ENCODE measurements around the gene GFER.
A peak's percentile ranks its signal among the peaks of the same experiment; 100 is the strongest.

Gene GFER

DNA sequence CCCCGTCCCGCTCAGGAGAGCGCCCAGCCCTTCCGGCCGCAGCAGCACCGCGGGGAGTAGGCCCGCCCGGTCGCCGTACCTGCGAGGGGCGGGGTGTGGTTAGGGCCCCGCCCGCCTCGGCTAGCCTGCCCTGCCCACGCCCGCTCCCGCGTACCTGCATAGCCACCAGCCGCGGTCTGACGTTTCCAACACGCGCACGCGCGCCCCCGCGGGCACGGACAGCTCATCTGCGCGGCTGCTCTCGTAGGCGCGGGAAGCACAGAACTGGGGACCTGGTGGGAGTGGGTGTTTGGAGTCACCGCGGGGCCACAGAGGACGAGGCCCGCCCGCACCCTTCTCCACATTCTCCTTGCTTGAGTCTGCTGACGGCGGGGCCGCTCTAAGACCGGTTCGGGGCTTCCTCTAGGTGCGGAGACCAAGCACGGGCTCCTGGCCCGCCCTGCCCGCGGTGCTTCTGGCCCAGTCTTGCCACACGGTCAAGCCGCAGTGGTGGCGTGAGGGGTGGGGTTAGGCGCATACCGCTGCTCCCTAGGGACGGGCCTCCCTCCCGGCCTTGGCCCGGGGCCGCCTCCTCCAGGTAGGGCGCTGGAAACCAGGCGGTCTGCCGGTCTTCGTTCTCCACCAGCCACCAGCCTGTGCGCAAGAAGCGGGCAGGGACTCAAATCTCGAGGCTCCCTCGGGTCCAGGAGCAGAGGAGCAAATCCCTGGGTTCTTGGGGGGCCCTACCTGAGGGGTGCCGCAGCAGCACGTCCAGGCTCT is 4.5 kb upstream of the GFER start:
- peak overlapping the region; percentile 7; the same call in 1 of the 2 replicates for H3K4me3 ChIP-seq (ENCODE audit: low read depth, low read length)
- TF ChIP-seq ZNF660 (tag by site-specific recombination; IDR thresholded peaks at IDR 0.05) (no peak), KLF8 (tag by site-specific recombination; IDR thresholded peaks at IDR 0.05) (peak; percentile 32; the same call in 1 of the 2 replicates), KLF1 (tag by site-specific recombination; IDR thresholded peaks at IDR 0.05) (peak; percentile 16; the same call in 1 of the 2 replicates), ZNF214 (tag by site-specific recombination; IDR thresholded peaks at IDR 0.05; ENCODE audit: borderline replicate concordance) (no peak)
- POLR2A ChIA-PET, result interaction anchor here (0.6 to 10.1 kb wide), 5 partner anchors 14 to 197 kb away, joined by 3 to 76 read pairs (median 4); partner anchors contain the start of genes MSRB1, NUBP2, RPS2 and SPSB3
- peaks cover 4% of the 10 kb centered on the region; the same call in 1 of the 2 replicates for H3K4me1 ChIP-seq (ENCODE audit: control insufficient read depth, insufficient read depth, low read length)
- no peak overlapping the region for H3K27ac ChIP-seq (ENCODE audit: extremely low read depth, low read depth, low read length)
- peaks cover 0 to 54% of the 10 kb centered on the region in 2 experiments; a peak in 1 of 3 replicates for H3K36me3 ChIP-seq (ENCODE audit: control insufficient read depth in 2 of 2, insufficient read depth in 1 of 2, low read length in 2 of 2)
- CTCF ChIA-PET, result interaction anchor here (0.6 to 0.7 kb wide), 2 partner anchors 8 to 115 kb away, joined by 3 to 6 read pairs; no protein-coding TSS in a partner anchor
- no peaks in the 10 kb centered on the region for H3K9me3 ChIP-seq (ENCODE audit: control insufficient read depth, insufficient read depth, low read depth, low read length)

DNA sequence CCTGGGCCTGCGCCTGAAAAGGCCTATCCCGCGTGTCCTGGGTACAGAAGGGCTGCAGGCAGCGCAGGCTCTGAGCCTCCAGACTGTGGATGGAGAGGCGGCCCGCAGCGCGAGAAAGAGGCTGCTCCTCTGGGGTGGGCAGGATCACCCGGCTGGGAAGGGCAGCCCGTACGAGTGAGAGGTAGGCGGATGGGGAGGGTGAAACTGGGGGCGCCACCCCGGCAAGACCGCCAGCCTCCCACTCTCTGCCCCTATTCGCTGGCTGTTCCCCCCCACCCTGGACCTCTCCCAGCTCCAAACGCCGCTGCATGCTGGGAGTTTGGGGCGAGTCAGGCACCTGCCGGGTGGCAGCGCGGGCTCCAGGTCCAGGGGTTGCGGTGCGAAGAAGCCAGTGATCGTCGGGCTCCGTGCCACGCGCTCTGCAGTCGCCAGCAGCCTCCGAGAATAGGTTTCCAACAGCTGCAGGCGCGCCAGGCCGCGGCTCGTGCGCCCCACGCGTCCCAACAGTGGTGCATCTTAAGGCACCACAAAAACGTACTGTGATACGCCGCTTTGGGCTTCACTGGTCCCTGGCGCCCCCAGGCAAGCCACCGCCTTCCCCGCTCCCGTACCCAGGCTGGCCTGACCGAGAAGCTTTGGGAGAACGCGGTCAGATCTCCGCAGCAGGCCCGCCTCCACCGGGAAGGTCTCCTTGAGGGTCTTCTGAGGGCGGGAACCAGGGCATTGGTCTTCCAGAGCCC is 3.8 kb upstream of the GFER start:
- ChIA-PET POLR2A (interaction anchor here (1.3 to 10.1 kb wide), 3 partner anchors 15 to 198 kb away, joined by 3 to 76 read pairs (median 3); partner anchors contain the start of genes MSRB1, NUBP2, RPS2 and SPSB3), CTCF (interaction anchor here (0.5 to 0.8 kb wide), 2 partner anchors 14 to 118 kb away, joined by 3 to 4 read pairs; no protein-coding TSS in a partner anchor)
- H3K4me3 ChIP-seq (ENCODE audit: low read depth, low read length), result no peak overlapping the region
- peaks cover 7% of the 10 kb centered on the region; the same call in 1 of the 2 replicates for H3K4me1 ChIP-seq (ENCODE audit: control insufficient read depth, insufficient read depth, low read length)
- H3K9me3 ChIP-seq (ENCODE audit: control insufficient read depth, insufficient read depth, low read depth, low read length), result no peaks in the 10 kb centered on the region
- TF ChIP-seq, protein P1, sequence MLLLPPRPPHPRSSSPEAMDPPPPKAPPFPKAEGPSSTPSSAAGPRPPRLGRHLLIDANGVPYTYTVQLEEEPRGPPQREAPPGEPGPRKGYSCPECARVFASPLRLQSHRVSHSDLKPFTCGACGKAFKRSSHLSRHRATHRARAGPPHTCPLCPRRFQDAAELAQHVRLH (tag by site-specific recombination; IDR thresholded peaks at IDR 0.05), result no peak
- TF ChIP-seq OVOL3 (tag by site-specific recombination; IDR thresholded peaks at IDR 0.05) (no peak), EGR2 (tag by site-specific recombination; IDR thresholded peaks at IDR 0.05; ENCODE audit: low read depth) (peak; percentile 49), ZNF37A (tag by site-specific recombination; IDR thresholded peaks at IDR 0.05) (no peak), ZFHX2 (tag by site-specific recombination; conservative IDR thresholded peaks at IDR 0.05) (peak; percentile 29), ZNF521 (tag by site-specific recombination; IDR thresholded peaks at IDR 0.05) (no peak), KLF1 (tag by site-specific recombination; IDR thresholded peaks at IDR 0.05) (0 out of 2 replicates have a peak, but pooled peaks have one; percentile 13)
- peaks cover 0 to 47% of the 10 kb centered on the region in 2 experiments; a peak in 1 of 3 replicates for H3K36me3 ChIP-seq (ENCODE audit: control insufficient read depth in 2 of 2, insufficient read depth in 1 of 2, low read length in 2 of 2)
- no peak overlapping the region for H3K27ac ChIP-seq (ENCODE audit: extremely low read depth, low read depth, low read length)

DNA sequence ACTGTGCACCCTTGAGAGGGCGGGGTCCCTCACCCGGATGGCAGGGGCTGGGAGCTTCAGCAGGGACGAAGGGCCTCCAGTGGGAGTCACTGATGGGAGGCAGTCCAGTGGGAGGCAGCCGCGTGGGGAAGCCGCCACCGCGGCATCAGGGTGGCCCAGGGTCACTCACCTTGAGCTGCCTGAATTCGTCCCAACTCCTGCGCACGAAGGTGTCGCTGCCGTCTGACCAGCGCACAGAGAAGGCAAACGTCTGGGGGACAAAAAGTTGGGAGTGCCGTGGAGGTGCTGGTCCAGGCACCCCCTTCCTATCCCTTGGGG is 3.3 kb upstream of the GFER start:
- POLR2A ChIA-PET, result interaction anchor here (1.3 to 10.1 kb wide), 3 partner anchors 15 to 174 kb away, joined by 3 to 76 read pairs (median 8); partner anchors contain the start of genes MSRB1, RPS2 and TRAF7
- H3K4me1 ChIP-seq (ENCODE audit: control insufficient read depth, insufficient read depth, low read length), result peaks cover 7% of the 10 kb centered on the region; the same call in 1 of the 2 replicates

More for the DNA sequence above, 3.3 kb upstream of the GFER start:
- Histone ChIP-seq H3K4me3 (ENCODE audit: low read depth, low read length) (no peak overlapping the region), H3K36me3 (ENCODE audit: control insufficient read depth in 2 of 2, insufficient read depth in 1 of 2, low read length in 2 of 2) (peaks cover 0 to 47% of the 10 kb centered on the region in 2 experiments; a peak in 1 of 3 replicates), H3K27ac (ENCODE audit: extremely low read depth, low read depth, low read length) (no peak overlapping the region), H3K9me3 (ENCODE audit: control insufficient read depth, insufficient read depth, low read depth, low read length) (no peaks in the 10 kb centered on the region)
- CTCF ChIA-PET, result interaction anchor here (0.5 to 0.8 kb wide), 3 partner anchors 15 to 118 kb away, joined by 3 to 4 read pairs (median 3); no protein-coding TSS in a partner anchor
- no peak for TF ChIP-seq KLF1 (tag by site-specific recombination; IDR thresholded peaks at IDR 0.05)
- TF ChIP-seq HOXA7 (CRISPR knock-in tag; IDR thresholded peaks at IDR 0.05; ENCODE audit: borderline replicate concordance), result no peak
- TF ChIP-seq ZBTB48 (tag by site-specific recombination; IDR thresholded peaks at IDR 0.05), result no peak
- TF ChIP-seq ZNF529 (tag by site-specific recombination; IDR thresholded peaks at IDR 0.05; ENCODE audit: insufficient replicate concordance), result no peak
- no peak for TF ChIP-seq ZFHX2 (tag by site-specific recombination; conservative IDR thresholded peaks at IDR 0.05)
- TF ChIP-seq, protein P2, sequence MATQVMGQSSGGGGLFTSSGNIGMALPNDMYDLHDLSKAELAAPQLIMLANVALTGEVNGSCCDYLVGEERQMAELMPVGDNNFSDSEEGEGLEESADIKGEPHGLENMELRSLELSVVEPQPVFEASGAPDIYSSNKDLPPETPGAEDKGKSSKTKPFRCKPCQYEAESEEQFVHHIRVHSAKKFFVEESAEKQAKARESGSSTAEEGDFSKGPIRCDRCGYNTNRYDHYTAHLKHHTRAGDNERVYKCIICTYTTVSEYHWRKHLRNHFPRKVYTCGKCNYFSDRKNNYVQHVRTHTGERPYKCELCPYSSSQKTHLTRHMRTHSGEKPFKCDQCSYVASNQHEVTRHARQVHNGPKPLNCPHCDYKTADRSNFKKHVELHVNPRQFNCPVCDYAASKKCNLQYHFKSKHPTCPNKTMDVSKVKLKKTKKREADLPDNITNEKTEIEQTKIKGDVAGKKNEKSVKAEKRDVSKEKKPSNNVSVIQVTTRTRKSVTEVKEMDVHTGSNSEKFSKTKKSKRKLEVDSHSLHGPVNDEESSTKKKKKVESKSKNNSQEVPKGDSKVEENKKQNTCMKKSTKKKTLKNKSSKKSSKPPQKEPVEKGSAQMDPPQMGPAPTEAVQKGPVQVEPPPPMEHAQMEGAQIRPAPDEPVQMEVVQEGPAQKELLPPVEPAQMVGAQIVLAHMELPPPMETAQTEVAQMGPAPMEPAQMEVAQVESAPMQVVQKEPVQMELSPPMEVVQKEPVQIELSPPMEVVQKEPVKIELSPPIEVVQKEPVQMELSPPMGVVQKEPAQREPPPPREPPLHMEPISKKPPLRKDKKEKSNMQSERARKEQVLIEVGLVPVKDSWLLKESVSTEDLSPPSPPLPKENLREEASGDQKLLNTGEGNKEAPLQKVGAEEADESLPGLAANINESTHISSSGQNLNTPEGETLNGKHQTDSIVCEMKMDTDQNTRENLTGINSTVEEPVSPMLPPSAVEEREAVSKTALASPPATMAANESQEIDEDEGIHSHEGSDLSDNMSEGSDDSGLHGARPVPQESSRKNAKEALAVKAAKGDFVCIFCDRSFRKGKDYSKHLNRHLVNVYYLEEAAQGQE (tag by site-specific recombination; IDR thresholded peaks at IDR 0.05), result no peak
- TF ChIP-seq, protein P3, sequence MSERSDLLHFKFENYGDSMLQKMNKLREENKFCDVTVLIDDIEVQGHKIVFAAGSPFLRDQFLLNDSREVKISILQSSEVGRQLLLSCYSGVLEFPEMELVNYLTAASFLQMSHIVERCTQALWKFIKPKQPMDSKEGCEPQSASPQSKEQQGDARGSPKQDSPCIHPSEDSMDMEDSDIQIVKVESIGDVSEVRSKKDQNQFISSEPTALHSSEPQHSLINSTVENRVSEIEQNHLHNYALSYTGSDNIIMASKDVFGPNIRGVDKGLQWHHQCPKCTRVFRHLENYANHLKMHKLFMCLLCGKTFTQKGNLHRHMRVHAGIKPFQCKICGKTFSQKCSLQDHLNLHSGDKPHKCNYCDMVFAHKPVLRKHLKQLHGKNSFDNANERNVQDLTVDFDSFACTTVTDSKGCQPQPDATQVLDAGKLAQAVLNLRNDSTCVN (tag by site-specific recombination; optimal IDR thresholded peaks at IDR 0.05), result no peak
- no peak for TF ChIP-seq SCRT1 (tag by site-specific recombination; IDR thresholded peaks at IDR 0.05; ENCODE audit: borderline replicate concordance)
- TF ChIP-seq, protein P4, sequence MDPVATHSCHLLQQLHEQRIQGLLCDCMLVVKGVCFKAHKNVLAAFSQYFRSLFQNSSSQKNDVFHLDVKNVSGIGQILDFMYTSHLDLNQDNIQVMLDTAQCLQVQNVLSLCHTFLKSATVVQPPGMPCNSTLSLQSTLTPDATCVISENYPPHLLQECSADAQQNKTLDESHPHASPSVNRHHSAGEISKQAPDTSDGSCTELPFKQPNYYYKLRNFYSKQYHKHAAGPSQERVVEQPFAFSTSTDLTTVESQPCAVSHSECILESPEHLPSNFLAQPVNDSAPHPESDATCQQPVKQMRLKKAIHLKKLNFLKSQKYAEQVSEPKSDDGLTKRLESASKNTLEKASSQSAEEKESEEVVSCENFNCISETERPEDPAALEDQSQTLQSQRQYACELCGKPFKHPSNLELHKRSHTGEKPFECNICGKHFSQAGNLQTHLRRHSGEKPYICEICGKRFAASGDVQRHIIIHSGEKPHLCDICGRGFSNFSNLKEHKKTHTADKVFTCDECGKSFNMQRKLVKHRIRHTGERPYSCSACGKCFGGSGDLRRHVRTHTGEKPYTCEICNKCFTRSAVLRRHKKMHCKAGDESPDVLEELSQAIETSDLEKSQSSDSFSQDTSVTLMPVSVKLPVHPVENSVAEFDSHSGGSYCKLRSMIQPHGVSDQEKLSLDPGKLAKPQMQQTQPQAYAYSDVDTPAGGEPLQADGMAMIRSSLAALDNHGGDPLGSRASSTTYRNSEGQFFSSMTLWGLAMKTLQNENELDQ (tag by site-specific recombination; IDR thresholded peaks at IDR 0.05; ENCODE audit: low read depth), result no peak
- no peak for TF ChIP-seq ZNF404 (tag by site-specific recombination; IDR thresholded peaks at IDR 0.05)
- TF ChIP-seq ZNF433 (tag by site-specific recombination; IDR thresholded peaks at IDR 0.05; ENCODE audit: low read depth), result no peak
